VCaP (cell line): ENCODE results near the gene ACAP2.

ENCODE experiments used
- H3K27ac ChIP-seq: fragments of 450-650 bp; 2 replicates; pipeline ENCODE4 v1.5.1; 2017
- CTCF ChIP-seq: fragments of 450-650 bp; conservative IDR thresholded peaks from 2 replicates; pipeline ENCODE4 v1.5.1; 2017; ENCODE audit warnings: mild to moderate bottlenecking, moderate library complexity

The ACAP2 gene

GRCh38 chr3:195441476-195441991, 1.3 kb downstream of the ACAP2 start:
- H3K27ac ChIP-seq, result peak overlapping the region; percentile 89
- no peak for TF ChIP-seq CTCF

GRCh38 chr3:195441051-195441450, 1.8 kb downstream of the ACAP2 start:
- peak overlapping the region; percentile 89 for H3K27ac ChIP-seq
- no peak for TF ChIP-seq CTCF

- no peak for TF ChIP-seq CTCF
- peak overlapping the region; percentile 89; the same call in 1 of the 2 replicates for H3K27ac ChIP-seq
Observed at GRCh38 chr3:195440379-195440778, 2.4 kb downstream of the ACAP2 start.

- no peak overlapping the region for H3K27ac ChIP-seq
- TF ChIP-seq CTCF, result no peak
Observed at GRCh38 chr3:195438371-195438770, 4.4 kb downstream of the ACAP2 start.

GRCh38 chr3:195425849-195426248, 17.0 kb downstream of the ACAP2 start:
- no peak for TF ChIP-seq CTCF
- no peak overlapping the region for H3K27ac ChIP-seq

GRCh38 chr3:195423818-195424217, 19.0 kb downstream of the ACAP2 start:
- no peak for TF ChIP-seq CTCF
- H3K27ac ChIP-seq, result no peak overlapping the region

GRCh38 chr3:195421400-195421799, 21.4 kb downstream of the ACAP2 start:
- TF ChIP-seq CTCF, result no peak
- H3K27ac ChIP-seq, result no peak overlapping the region
